MM.1S (cell line): ENCODE results near the gene IMMP2L.

Source experiments
- EZH2 ChIP-seq: fragments of 300-600 bp; sonication (generic); optimal IDR thresholded peaks from 2 replicates; pipeline ENCODE3; 2017; ENCODE audit warnings: low read depth, mild to moderate bottlenecking, antibody characterized with exemption, low read length, mixed read lengths
- EZH2phosphoT487 ChIP-seq: fragments of 300-600 bp; sonication (generic); IDR thresholded peaks from 2 replicates; pipeline ENCODE4 v1.6.1; 2018; ENCODE audit warnings: antibody characterized with exemption, low read length
- TF ChIP-seq, protein P1 (sequence below): fragments of 300-600 bp; sonication (generic); IDR thresholded peaks from 2 replicates; pipeline ENCODE4 v1.5.1; 2016; ENCODE audit warnings: antibody characterized with exemption, low read length, mixed read lengths

DNA sequence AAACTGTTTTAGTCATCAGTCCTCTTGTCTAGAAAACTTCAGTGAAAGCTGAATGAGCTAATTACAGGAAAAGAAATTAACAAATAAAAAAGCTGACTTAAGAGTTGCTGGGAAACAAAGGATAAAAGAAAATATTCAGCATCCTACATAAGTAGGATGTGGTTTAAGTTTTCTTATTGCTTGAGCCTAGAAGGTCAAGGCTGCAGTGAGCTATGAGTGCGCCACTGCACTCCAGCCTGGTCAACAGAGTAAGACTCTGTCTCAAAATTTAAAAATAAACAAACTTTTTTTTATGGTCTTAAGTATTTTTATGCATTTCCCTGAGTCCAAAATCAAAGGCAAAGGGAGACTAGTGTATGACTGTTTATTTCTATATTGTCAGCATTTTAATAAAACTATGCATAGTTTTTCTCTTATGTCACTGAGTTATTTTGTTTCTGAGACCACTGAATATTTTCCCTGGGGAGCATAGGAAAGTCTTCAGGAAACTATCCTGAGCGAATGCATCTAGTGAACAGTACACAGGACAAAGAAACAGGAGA, 511.3 kb downstream of the IMMP2L start:
- TF ChIP-seq, protein P1, sequence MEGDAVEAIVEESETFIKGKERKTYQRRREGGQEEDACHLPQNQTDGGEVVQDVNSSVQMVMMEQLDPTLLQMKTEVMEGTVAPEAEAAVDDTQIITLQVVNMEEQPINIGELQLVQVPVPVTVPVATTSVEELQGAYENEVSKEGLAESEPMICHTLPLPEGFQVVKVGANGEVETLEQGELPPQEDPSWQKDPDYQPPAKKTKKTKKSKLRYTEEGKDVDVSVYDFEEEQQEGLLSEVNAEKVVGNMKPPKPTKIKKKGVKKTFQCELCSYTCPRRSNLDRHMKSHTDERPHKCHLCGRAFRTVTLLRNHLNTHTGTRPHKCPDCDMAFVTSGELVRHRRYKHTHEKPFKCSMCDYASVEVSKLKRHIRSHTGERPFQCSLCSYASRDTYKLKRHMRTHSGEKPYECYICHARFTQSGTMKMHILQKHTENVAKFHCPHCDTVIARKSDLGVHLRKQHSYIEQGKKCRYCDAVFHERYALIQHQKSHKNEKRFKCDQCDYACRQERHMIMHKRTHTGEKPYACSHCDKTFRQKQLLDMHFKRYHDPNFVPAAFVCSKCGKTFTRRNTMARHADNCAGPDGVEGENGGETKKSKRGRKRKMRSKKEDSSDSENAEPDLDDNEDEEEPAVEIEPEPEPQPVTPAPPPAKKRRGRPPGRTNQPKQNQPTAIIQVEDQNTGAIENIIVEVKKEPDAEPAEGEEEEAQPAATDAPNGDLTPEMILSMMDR = no peak
- TF ChIP-seq EZH2 = no peak
- TF ChIP-seq EZH2phosphoT487 = no peak
